ENCODE measurements around the gene RRP8. TPM values are rescaled to one million over a fixed set of nuclear protein-coding genes. Genes with fewer than 3 reads are reported as not detected.

The RRP8 gene
- total and polyA plus RNA-seq, 2 of the 8 experiments (the other 6 are each of a cell fraction or from before 2014, with no cell fraction given), result 4.2 to 14.9 TPM

DNA sequence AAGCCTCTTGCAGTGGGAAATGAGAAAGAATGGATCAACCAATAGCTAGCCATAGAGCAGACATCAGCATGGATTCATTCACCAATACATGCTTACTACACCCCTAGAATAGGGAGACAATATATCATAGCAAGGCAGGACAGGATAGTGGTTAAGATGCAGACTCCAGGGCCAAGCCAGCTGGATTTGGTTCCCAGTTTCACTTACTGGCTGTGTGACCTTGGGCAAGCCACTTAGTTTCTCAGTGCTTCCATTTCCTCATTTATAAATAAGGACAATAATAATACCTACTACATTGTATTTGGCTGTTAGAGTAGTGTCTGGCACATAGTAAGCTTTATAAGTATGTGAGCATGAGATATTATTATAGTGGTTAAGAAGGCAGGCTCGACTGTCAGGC lies 45.1 kb upstream of the RRP8 start:
- FAIRE-seq, result no peak
- TF ChIP-seq SIX5 (IDR thresholded peaks at IDR 0.05; ENCODE audit: low read depth, low read length) (no peak), FOSL1 (IDR thresholded peaks at IDR 0.05; ENCODE audit: insufficient read depth, low read depth, low read length) (no peak), RAD21 (IDR thresholded peaks at IDR 0.05 in 1 of 2, conservative IDR thresholded peaks at IDR 0.05 in 1 of 2; ENCODE audit: low read depth in 2 of 2, low read length in 2 of 2) (no peak), HDAC6 (IDR thresholded peaks at IDR 0.05; ENCODE audit: low read depth, low read length) (no peak), EP300 (IDR thresholded peaks at IDR 0.05; ENCODE audit: borderline replicate concordance in 1 of 2, low read depth in 2 of 2, low read length in 2 of 2) (no peak), EGR1 (IDR thresholded peaks at IDR 0.05; ENCODE audit: borderline replicate concordance, low read depth, low read length) (no peak), TAF1 (IDR thresholded peaks at IDR 0.05; ENCODE audit: low read depth, low read length) (no peak), KDM5A (IDR thresholded peaks at IDR 0.05; ENCODE audit: low read length) (no peak), SAP30 (IDR thresholded peaks at IDR 0.05; ENCODE audit: insufficient read depth, insufficient replicate concordance, low read length) (no peak), BRCA1 (IDR thresholded peaks at IDR 0.05; ENCODE audit: low read depth, low read length) (no peak), CEBPB (IDR thresholded peaks at IDR 0.05; ENCODE audit: low read depth, low read length) (no peak), EZH2 (IDR thresholded peaks at IDR 0.05; ENCODE audit: low read depth, low read length, severe bottlenecking) (no peak), CBX8 (IDR thresholded peaks at IDR 0.05; ENCODE audit: borderline replicate concordance, low read depth, low read length) (no peak), KDM1A (IDR thresholded peaks at IDR 0.05; ENCODE audit: borderline replicate concordance, low read length) (no peak)

More for the DNA sequence above, 45.1 kb upstream of the RRP8 start:
- Histone ChIP-seq H3K56ac (replicated peaks; ENCODE audit: insufficient read length, low read depth, low read length) (no peak overlapping the region), H3K27ac (ENCODE audit: low read depth, low read length) (no peak overlapping the region), H3K36me3 (ENCODE audit: control insufficient read depth in 2 of 4, insufficient read depth in 4 of 4, low read length in 3 of 4) (no peaks in the 10 kb centered on the region), H3K4ac (replicated peaks; ENCODE audit: insufficient read length, low read depth, low read length) (no peak overlapping the region), H3K27me3 (replicated peaks in 1 of 4; ENCODE audit: control insufficient read depth in 3 of 4, extremely low read depth in 1 of 4, insufficient read depth in 3 of 4, low read length in 3 of 4) (peaks cover 0 to 4% (median 1%) of the 10 kb centered on the region in 4 experiments; a peak in 2 of 7 replicates), H2BK5ac (ENCODE audit: low read depth, low read length) (no peak overlapping the region), H3K18ac (ENCODE audit: extremely low read depth, low read length) (no peak overlapping the region), H3K79me1 (ENCODE audit: low read depth, low read length) (no peaks in the 10 kb centered on the region), H2BK20ac (ENCODE audit: low read length) (no peak overlapping the region), H2AFZ (ENCODE audit: low read length) (no peak overlapping the region), H3K4me1 (replicated peaks in 1 of 4; ENCODE audit: control insufficient read depth in 3 of 4, insufficient read depth in 4 of 4, low read length in 3 of 4) (peaks cover 3 to 10% (median 5%) of the 10 kb centered on the region in 4 experiments; a peak in 6 of 7 replicates), H3K79me2 (ENCODE audit: control insufficient read depth in 1 of 2, insufficient read depth in 2 of 2, low read length in 2 of 2) (no peaks in the 10 kb centered on the region), H2AK5ac (ENCODE audit: low read depth, low read length) (no peak overlapping the region), H3K4me2 (ENCODE audit: insufficient read depth in 1 of 2, low read depth in 2 of 2, low read length in 2 of 2) (no peak overlapping the region), H4K5ac (ENCODE audit: insufficient read length, low read depth, low read length) (no peak overlapping the region), H4K8ac (ENCODE audit: extremely low read depth, insufficient read depth, low read length) (no peak overlapping the region), H2BK15ac (ENCODE audit: low read length) (no peak overlapping the region; the same call in 1 of the 2 replicates), H4K20me1 (replicated peaks in 1 of 2; ENCODE audit: control insufficient read depth in 1 of 2, insufficient read depth in 2 of 2, low read length in 2 of 2) (peaks cover 0 to 2% of the 10 kb centered on the region in 2 experiments), H4K91ac (replicated peaks; ENCODE audit: insufficient read length, low read length) (no peak overlapping the region), H3K14ac (ENCODE audit: insufficient read length) (no peak overlapping the region), H3K23me2 (ENCODE audit: low read depth, low read length) (no peaks in the 10 kb centered on the region), H2BK12ac (ENCODE audit: low read depth, low read length) (no peak overlapping the region), H3K9ac (replicated peaks in 1 of 4; ENCODE audit: extremely low read depth in 1 of 4, low read depth in 3 of 4, low read length in 3 of 4) (no peak overlapping the region), H3K4me3 (ENCODE audit: extremely low read depth in 1 of 4, insufficient read depth in 2 of 4, low read depth in 3 of 4, low read length in 4 of 4) (no peak overlapping the region), H2BK120ac (replicated peaks; ENCODE audit: low read depth, low read length) (no peak overlapping the region), H3K23ac (ENCODE audit: insufficient read length) (no peak overlapping the region), H3K9me3 (ENCODE audit: insufficient read depth in 2 of 2, low read depth in 1 of 2, low read length in 1 of 2) (no peaks in the 10 kb centered on the region)
- ChIA-PET POLR2A (ENCODE audit: partially characterized antibody) (interaction anchor here (2.5 to 2.9 kb wide), 2 partner anchors 34 to 37 kb away, joined by 12 to 15 read pairs; partner anchors contain the start of genes MRPL17 and TAF10), CTCF (ENCODE audit: partially characterized antibody) (interaction anchor here (1.4 to 3.6 kb wide), 7 partner anchors 9 to 117 kb away, joined by 3 to 9 read pairs (median 4); no protein-coding TSS in a partner anchor)
- WGBS, 2 experiments (ENCODE audit: extremely low coverage in 1 of 2, insufficient coverage in 1 of 2, insufficient read length in 1 of 2, insufficient replicate concordance in 2 of 2, low coverage in 1 of 2, low lambda C conversion rate in 2 of 2, missing lambda C conversion rate in 1 of 2), result 89% methylated on average over 1 of the region's 1 CpG; no CpG with 5 or more reads in 1 of the 2 experiments
- no peak for DNase-seq (ENCODE audit: low read depth in 1 of 2, low spot score in 2 of 2)
